Caco-2 (cell line): ENCODE results near the gene TFE3. TPM values are rescaled to one million over a fixed set of nuclear protein-coding genes. Genes with fewer than 3 reads are reported as not detected.

Experiments used
- BruUV-seq: library from RNA; stranded (reverse); fragments of 400-500 nt; replicated peaks from 2 replicates; lab custom pipeline; 2021; lab: Mats Ljungman, UMichigan
- CTCF ChIA-PET: fragments of 300-600 bp; sonication (Branson Sonifier 250); formaldehyde crosslinking; loops from one replicate; lab custom pipeline; 2022; ENCODE audit warnings: antibody characterized with exemption; lab: Charles Lee
- POLR2A ChIA-PET: fragments of 300-600 bp; sonication (Branson Sonifier 250); formaldehyde crosslinking; loops from one replicate; lab custom pipeline; 2022; ENCODE audit warnings: antibody characterized with exemption; lab: Charles Lee
- DNase-seq, 2 experiments: peaks; one replicate each; pipeline versions ENCODE4 v3.0.0 to v3.0.0-alpha.2; 2020 to 2022
- H3K27me3 ChIP-seq: replicated peaks from 2 replicates; pipeline ENCODE4 v1.6.0; 2011; ENCODE audit warnings: low read length; ENCODE audit not compliant: control insufficient read depth, insufficient read depth
- H3K36me3 ChIP-seq: 2 replicates; pipeline ENCODE4 v1.5.1; 2011; ENCODE audit warnings: low read length; ENCODE audit not compliant: control insufficient read depth, insufficient read depth
- H3K4me1 ChIP-seq: fragments of 250-450 bp; sonication (Bioruptor Pico); 2 replicates; pipeline ENCODE4 v1.5.1; 2020; ENCODE audit warnings: mild to moderate bottlenecking
- H3K4me3 ChIP-seq: 2 replicates; pipeline ENCODE4 v1.5.1; 2011; ENCODE audit warnings: low read depth, mild to moderate bottlenecking, control low read depth, low read length
- H3K9me3 ChIP-seq: fragments of 250-450 bp; sonication (Bioruptor Pico); 2 replicates; pipeline ENCODE4 v1.5.1; 2020; ENCODE audit warnings: mild to moderate bottlenecking, moderate library complexity
- H3K27ac Mint-ChIP-seq: one replicate; pipeline ENCODE4 v1.8.0; 2022; ENCODE audit warnings: mixed read lengths; ENCODE audit not compliant: unreplicated experiment
- H3K27me3 Mint-ChIP-seq: one replicate; pipeline ENCODE4 v1.8.0; 2022; ENCODE audit warnings: mixed read lengths; ENCODE audit not compliant: insufficient read depth, unreplicated experiment
- H3K36me3 Mint-ChIP-seq: one replicate; pipeline ENCODE4 v1.8.0; 2022; ENCODE audit warnings: mild to moderate bottlenecking, mixed read lengths; ENCODE audit not compliant: insufficient read depth, unreplicated experiment
- H3K4me1 Mint-ChIP-seq: one replicate; pipeline ENCODE4 v1.8.0; 2022; ENCODE audit warnings: low read depth, mixed read lengths; ENCODE audit not compliant: unreplicated experiment
- H3K4me3 Mint-ChIP-seq: one replicate; pipeline ENCODE4 v1.8.0; 2022; ENCODE audit warnings: mild to moderate bottlenecking, moderate library complexity, mixed read lengths; ENCODE audit not compliant: unreplicated experiment
- H3K9me3 Mint-ChIP-seq: one replicate; pipeline ENCODE4 v1.8.0; 2022; ENCODE audit warnings: mixed read lengths; ENCODE audit not compliant: unreplicated experiment
- intact Hi-C: fragments of 100-400 bp; cut with micrococcal nuclease; formaldehyde crosslinking; loops from one replicate; pipeline ENCODE4 v1.10.0; 2022; ENCODE audit not compliant: unreplicated experiment
- total RNA-seq: library from RNA; stranded (reverse); gene quantifications from 2 replicates; pipeline ENCODE4 v1.2.3, GENCODE V29; 2022
- TF ChIP-seq, protein P1 (sequence below), 2 experiments: fragments of 200-600 bp in 1 of 2; IDR thresholded peaks; 1 replicate in 1 of 2; 2 replicates in 1 of 2; pipeline versions ENCODE4 v1.5.1 to v1.8.0; 2011 to 2022; ENCODE audit warnings: antibody characterized with exemption in 1 of 2, control low read depth in 1 of 2, inconsistent platforms in 1 of 2, low read depth in 1 of 2, low read length in 1 of 2, mild to moderate bottlenecking in 1 of 2, moderate library complexity in 1 of 2; ENCODE audit not compliant: insufficient read depth in 1 of 2, severe bottlenecking in 1 of 2, unreplicated experiment in 1 of 2

Gene TFE3
- total RNA-seq, 1 experiment from 2014 or later: 32.0 TPM

DNA sequence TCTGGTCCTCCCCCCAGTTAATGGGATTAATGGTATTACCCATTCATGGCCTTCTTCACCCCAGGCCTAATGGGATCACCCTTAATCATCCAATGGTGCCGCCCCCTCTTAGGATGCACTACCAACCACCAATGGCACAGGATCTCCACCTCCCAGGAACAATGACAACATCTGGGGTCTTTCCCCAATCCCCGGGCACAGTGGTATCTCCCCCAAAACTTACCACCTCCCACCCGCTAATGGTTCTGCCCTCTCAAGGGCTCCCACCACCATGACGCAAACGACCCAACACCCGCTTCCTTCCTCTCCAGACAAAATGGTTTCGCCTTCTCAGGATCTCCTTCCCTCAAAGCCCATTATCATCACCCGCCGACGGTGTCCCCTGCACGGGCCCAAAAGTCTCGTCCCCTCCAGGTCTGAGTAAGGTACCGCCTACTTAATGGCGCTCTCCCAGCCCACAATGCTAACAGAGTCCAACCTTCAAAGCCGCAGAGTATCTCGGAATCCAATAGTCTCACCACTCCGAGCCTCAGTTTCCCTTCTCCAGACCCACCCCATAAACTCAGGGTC, 41.6 kb downstream of the TFE3 start:
- Histone ChIP-seq H3K9me3 (no peaks in the 10 kb centered on the region), H3K4me3 (peak overlapping the region; percentile 50), H3K36me3 (no peaks in the 10 kb centered on the region), H3K4me1 (no peaks in the 10 kb centered on the region), H3K27me3 (no peaks in the 10 kb centered on the region)
- Mint-ChIP-seq H3K9me3 (no peaks in the 10 kb centered on the region), H3K27me3 (no peaks in the 10 kb centered on the region), H3K27ac (peak overlapping the region; percentile 94), H3K4me3 (peak overlapping the region; percentile 98), H3K36me3 (peaks cover 27% of the 10 kb centered on the region), H3K4me1 (peaks cover 10% of the 10 kb centered on the region)
- TF ChIP-seq, protein P1, sequence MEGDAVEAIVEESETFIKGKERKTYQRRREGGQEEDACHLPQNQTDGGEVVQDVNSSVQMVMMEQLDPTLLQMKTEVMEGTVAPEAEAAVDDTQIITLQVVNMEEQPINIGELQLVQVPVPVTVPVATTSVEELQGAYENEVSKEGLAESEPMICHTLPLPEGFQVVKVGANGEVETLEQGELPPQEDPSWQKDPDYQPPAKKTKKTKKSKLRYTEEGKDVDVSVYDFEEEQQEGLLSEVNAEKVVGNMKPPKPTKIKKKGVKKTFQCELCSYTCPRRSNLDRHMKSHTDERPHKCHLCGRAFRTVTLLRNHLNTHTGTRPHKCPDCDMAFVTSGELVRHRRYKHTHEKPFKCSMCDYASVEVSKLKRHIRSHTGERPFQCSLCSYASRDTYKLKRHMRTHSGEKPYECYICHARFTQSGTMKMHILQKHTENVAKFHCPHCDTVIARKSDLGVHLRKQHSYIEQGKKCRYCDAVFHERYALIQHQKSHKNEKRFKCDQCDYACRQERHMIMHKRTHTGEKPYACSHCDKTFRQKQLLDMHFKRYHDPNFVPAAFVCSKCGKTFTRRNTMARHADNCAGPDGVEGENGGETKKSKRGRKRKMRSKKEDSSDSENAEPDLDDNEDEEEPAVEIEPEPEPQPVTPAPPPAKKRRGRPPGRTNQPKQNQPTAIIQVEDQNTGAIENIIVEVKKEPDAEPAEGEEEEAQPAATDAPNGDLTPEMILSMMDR (IDR thresholded peaks at IDR 0.05; ENCODE audit: insufficient read depth in 1 of 2, low read depth in 1 of 2, low read length in 1 of 2, severe bottlenecking in 1 of 2, unreplicated experiment in 1 of 2): no peak
- ChIA-PET CTCF (interaction anchor here (1.2 kb wide), 1 partner anchor 268 kb away, joined by 3 read pairs; the partner anchor contains the start of gene PPP1R3F), POLR2A (interaction anchor here (0.7 to 0.8 kb wide), 2 partner anchors 44 to 154 kb away, joined by 3 to 5 read pairs; partner anchors contain the start of gene OTUD5)
- intact Hi-C loops: loop anchor here (1.0 kb wide), 1 partner anchor 42 kb away; the partner anchor contains the start of gene TFE3
- TSS peak; percentile 45 for BruUV-seq
- no peak for DNase-seq

DNA sequence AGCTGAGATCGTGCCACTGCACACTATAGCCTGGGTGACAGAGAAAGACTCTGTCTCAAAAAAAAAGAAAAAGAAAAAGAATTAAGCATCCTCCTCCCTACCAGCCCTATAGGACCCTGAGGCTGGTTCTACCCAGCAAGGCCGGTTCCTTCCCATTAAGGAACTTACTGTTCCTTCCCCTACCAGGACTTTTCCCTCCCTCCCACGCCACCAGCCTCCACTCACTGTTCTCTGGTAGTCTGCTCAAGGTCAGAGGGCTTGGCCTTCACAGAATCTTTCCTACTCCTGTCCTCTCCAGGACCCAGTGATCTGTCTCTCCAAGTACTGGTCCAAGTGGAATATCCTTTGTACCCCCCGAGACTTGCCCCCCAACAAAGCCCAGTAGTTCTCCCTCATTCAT, 42.5 kb downstream of the TFE3 start:
- BruUV-seq: no TSS peak
- Histone ChIP-seq H3K9me3 (no peaks in the 10 kb centered on the region), H3K4me1 (no peaks in the 10 kb centered on the region), H3K36me3 (no peaks in the 10 kb centered on the region), H3K4me3 (no peak overlapping the region), H3K27me3 (no peaks in the 10 kb centered on the region)
- peaks cover 10% of the 10 kb centered on the region for H3K4me1 Mint-ChIP-seq
- no peak for DNase-seq
- intact Hi-C loops: no loop called here
- no peak overlapping the region for H3K27ac Mint-ChIP-seq
- no peak overlapping the region for H3K4me3 Mint-ChIP-seq
- peaks cover 27% of the 10 kb centered on the region for H3K36me3 Mint-ChIP-seq
- ChIA-PET CTCF (no interaction called here), POLR2A (no interaction called here)
- no peaks in the 10 kb centered on the region for H3K9me3 Mint-ChIP-seq
- H3K27me3 Mint-ChIP-seq: no peaks in the 10 kb centered on the region
- TF ChIP-seq, protein P1 (IDR thresholded peaks at IDR 0.05; ENCODE audit: insufficient read depth in 1 of 2, low read depth in 1 of 2, low read length in 1 of 2, severe bottlenecking in 1 of 2, unreplicated experiment in 1 of 2): no peak

DNA sequence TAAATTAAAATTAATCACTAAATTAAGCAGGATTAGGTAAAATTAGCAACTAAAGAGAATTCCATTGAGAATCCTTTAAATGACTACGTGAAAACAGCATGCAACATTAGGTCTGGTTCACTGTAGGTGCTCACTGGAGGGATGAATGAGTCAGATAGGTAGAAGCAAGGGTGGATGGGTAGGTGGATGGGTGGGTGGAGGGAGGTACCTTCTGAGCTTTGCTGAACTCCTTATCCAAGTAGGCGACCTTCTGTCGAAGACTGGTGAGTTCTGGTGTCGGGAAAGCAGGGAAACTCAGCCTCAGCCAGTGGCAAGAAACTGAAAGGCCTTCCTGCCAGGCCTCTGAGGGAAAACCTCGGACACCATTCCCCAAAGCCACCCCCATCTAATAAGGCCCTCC, 44.1 kb downstream of the TFE3 start:
- Histone ChIP-seq H3K4me3 (no peak overlapping the region), H3K9me3 (no peaks in the 10 kb centered on the region), H3K27me3 (no peaks in the 10 kb centered on the region), H3K4me1 (no peaks in the 10 kb centered on the region), H3K36me3 (no peaks in the 10 kb centered on the region)
- Mint-ChIP-seq H3K4me3 (no peak overlapping the region), H3K27me3 (no peaks in the 10 kb centered on the region), H3K27ac (no peak overlapping the region), H3K4me1 (peaks cover 10% of the 10 kb centered on the region), H3K9me3 (no peaks in the 10 kb centered on the region), H3K36me3 (peaks cover 37% of the 10 kb centered on the region)
- no TSS peak for BruUV-seq
- ChIA-PET POLR2A (interaction anchor here (0.6 kb wide), 1 partner anchor 40 kb away, joined by 5 read pairs; no protein-coding TSS in a partner anchor), CTCF (no interaction called here)
- intact Hi-C loops: no loop called here
- no peak for DNase-seq
- TF ChIP-seq, protein P1 (IDR thresholded peaks at IDR 0.05; ENCODE audit: insufficient read depth in 1 of 2, low read depth in 1 of 2, low read length in 1 of 2, severe bottlenecking in 1 of 2, unreplicated experiment in 1 of 2): no peak
